ENCODE results near the gene PRR16. TPM values are rescaled to one million over a fixed set of nuclear protein-coding genes. Genes with fewer than 3 reads are reported as not detected.

Gene PRR16
- total RNA-seq, 1 donor from 2014 or later: 0.29 TPM

DNA sequence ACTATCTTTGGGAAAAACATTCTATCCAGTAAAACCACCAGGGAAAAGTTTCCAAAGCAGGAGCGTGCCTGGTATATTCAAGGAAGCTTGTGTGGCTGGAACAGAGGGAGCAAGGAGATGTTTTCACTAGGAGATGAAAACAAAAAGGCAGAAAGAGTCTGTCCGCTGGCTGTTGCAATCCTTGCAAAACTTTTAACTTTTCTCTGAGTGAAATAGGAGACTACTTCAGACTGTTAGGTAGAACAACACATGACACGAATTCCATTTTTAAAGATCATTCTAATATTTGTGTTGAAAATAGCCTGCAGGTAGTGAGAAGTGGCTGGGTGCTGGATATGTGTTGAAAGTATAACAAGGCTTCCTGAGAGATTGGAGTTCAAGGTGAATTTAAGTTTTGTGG is 69.5 kb downstream of the PRR16 start:
- ChIA-PET CTCF (no interaction called here), POLR2A (no interaction called here)
- Mint-ChIP-seq H3K27me3 (no peaks in the 10 kb centered on the region), H3K4me1 (no peaks in the 10 kb centered on the region), H3K9me3 (no peaks in the 10 kb centered on the region), H3K4me3 (no peak overlapping the region), H3K27ac (no peak overlapping the region), H3K36me3 (ENCODE audit: low read depth) (no peaks in the 10 kb centered on the region)
- DNase-seq (no peak), ATAC-seq (ENCODE audit: low read depth) (no peak)
- TF ChIP-seq, protein P1, sequence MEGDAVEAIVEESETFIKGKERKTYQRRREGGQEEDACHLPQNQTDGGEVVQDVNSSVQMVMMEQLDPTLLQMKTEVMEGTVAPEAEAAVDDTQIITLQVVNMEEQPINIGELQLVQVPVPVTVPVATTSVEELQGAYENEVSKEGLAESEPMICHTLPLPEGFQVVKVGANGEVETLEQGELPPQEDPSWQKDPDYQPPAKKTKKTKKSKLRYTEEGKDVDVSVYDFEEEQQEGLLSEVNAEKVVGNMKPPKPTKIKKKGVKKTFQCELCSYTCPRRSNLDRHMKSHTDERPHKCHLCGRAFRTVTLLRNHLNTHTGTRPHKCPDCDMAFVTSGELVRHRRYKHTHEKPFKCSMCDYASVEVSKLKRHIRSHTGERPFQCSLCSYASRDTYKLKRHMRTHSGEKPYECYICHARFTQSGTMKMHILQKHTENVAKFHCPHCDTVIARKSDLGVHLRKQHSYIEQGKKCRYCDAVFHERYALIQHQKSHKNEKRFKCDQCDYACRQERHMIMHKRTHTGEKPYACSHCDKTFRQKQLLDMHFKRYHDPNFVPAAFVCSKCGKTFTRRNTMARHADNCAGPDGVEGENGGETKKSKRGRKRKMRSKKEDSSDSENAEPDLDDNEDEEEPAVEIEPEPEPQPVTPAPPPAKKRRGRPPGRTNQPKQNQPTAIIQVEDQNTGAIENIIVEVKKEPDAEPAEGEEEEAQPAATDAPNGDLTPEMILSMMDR (IDR thresholded peaks at IDR 0.05): no peak
- intact Hi-C loops (cut with micrococcal nuclease): loop anchor here (5.0 kb wide), 1 partner anchor 1061 kb away; no protein-coding TSS in a partner anchor

DNA sequence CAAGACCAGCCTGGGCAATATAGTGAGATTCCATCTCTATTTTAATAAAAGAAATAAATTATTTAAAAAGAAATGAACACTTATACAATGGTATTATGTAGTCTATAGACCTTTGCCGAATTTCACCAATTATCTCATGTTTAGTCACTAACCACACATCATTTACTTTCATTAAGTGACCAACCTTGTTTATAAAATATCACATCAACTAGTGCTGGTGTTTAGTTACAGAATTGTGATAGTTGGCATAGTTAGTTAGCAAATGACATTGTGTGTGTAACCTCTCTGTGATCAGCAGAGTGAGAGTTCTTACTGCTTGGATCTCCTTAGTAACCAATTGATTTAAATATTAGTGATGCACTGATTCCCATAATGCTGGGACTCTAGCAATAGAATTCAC is 71.8 kb downstream of the PRR16 start:
- intact Hi-C loops (cut with micrococcal nuclease): no loop called here
- Mint-ChIP-seq H3K9me3 (no peaks in the 10 kb centered on the region), H3K27ac (no peak overlapping the region), H3K27me3 (no peaks in the 10 kb centered on the region), H3K36me3 (ENCODE audit: low read depth) (no peaks in the 10 kb centered on the region), H3K4me3 (no peak overlapping the region), H3K4me1 (no peaks in the 10 kb centered on the region)
- DNase-seq (no peak), ATAC-seq (ENCODE audit: low read depth) (no peak)
- TF ChIP-seq, protein P1 (IDR thresholded peaks at IDR 0.05): no peak
- POLR2A ChIA-PET: no interaction called here
- CTCF ChIA-PET: no interaction called here

DNA sequence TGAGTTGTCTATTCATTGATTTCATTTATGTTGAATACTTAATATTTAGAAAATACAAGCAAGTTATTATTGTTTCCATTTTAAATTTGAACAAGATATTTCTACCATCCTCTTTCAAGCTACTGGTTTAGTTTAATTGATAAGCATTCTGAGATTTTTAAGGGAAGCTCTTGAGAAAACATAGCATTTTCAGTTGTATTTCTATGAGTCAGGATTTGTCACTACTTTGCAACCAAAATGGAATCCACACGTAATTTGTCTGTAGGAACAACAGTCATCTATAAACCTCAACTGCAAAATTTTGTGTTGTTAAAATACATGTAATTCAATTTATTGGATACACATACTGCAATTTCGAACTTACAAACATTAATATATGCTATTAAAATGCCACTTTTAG is 74.0 kb downstream of the PRR16 start:
- intact Hi-C loops (cut with micrococcal nuclease): no loop called here
- TF ChIP-seq, protein P1 (IDR thresholded peaks at IDR 0.05): no peak
- Mint-ChIP-seq H3K4me3 (no peak overlapping the region), H3K4me1 (no peaks in the 10 kb centered on the region), H3K9me3 (no peaks in the 10 kb centered on the region), H3K27me3 (no peaks in the 10 kb centered on the region), H3K36me3 (ENCODE audit: low read depth) (no peaks in the 10 kb centered on the region), H3K27ac (no peak overlapping the region)
- ChIA-PET CTCF (no interaction called here), POLR2A (no interaction called here)
- DNase-seq (no peak), ATAC-seq (ENCODE audit: low read depth) (no peak)

DNA sequence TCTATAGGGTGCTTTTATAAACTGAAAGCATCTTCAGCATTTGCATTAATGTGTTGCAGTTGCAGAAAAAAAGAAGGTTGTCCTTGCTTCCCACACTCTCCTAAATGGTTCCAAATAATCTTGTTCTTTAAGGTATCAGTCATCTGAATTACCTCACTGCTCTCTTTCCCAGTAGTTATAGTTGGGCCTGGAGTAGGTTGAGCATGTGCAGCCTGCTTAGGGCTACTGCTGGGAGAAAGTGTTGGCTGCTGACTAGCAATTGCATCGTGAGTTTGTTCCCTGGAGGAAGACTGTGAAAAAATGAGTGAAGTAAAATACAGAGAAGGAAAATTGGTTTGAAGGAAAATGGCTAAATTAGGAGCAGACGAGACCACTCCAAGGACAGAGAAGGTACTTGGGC is 74.5 kb downstream of the PRR16 start:
- POLR2A ChIA-PET: no interaction called here
- Mint-ChIP-seq H3K36me3 (ENCODE audit: low read depth) (no peaks in the 10 kb centered on the region), H3K4me3 (no peak overlapping the region), H3K4me1 (no peaks in the 10 kb centered on the region), H3K27me3 (no peaks in the 10 kb centered on the region), H3K27ac (no peak overlapping the region), H3K9me3 (no peaks in the 10 kb centered on the region)
- ATAC-seq (ENCODE audit: low read depth): no peak
- intact Hi-C loops (cut with micrococcal nuclease): no loop called here
- CTCF ChIA-PET: no interaction called here
- DNase-seq: no peak
- TF ChIP-seq, protein P1 (IDR thresholded peaks at IDR 0.05): no peak

DNA sequence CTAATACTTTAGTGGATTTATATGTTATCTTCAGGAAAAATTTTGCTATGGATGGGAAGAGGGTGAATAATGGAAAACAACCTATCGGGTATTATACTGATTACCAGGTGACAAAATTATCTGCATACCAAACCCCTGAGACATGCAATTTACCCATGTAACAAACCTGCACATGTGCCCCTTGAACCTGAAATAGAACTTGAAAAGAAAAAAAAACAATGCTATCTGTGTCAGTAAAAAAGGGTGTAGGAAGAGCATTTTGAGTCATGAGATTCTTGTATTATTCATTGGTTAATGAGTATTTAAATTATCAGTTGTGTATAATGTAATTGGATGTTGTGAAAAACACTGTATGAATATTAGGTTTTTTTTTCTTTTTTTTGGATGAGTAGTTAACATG is 75.4 kb downstream of the PRR16 start:
- no peak overlapping the region for H3K27ac Mint-ChIP-seq
- POLR2A ChIA-PET: no interaction called here
- H3K4me1 Mint-ChIP-seq: no peaks in the 10 kb centered on the region
- no peaks in the 10 kb centered on the region for H3K36me3 Mint-ChIP-seq (ENCODE audit: low read depth)
- H3K4me3 Mint-ChIP-seq: no peak overlapping the region
- CTCF ChIA-PET: no interaction called here
- no peak for DNase-seq
- no peak for ATAC-seq (ENCODE audit: low read depth)
- no peaks in the 10 kb centered on the region for H3K27me3 Mint-ChIP-seq
- intact Hi-C loops (cut with micrococcal nuclease): no loop called here
- TF ChIP-seq, protein P1 (IDR thresholded peaks at IDR 0.05): no peak
- H3K9me3 Mint-ChIP-seq: no peaks in the 10 kb centered on the region
